PC-9 (cell line): ENCODE measurements around the gene GABRB3. TPM values are rescaled to one million over a fixed set of nuclear protein-coding genes. Genes with fewer than 3 reads are reported as not detected.

Experiments
- BruUV-seq: library from RNA; stranded (reverse); fragments of 400-500 nt; replicated peaks from 2 replicates; lab custom pipeline; 2021; lab: Mats Ljungman, UMichigan
- CTCF ChIA-PET: fragments of 300-600 bp; sonication (Branson Sonifier 250); formaldehyde crosslinking; loops from one replicate; lab custom pipeline; 2022; ENCODE audit warnings: antibody characterized with exemption; lab: Charles Lee
- POLR2A ChIA-PET: fragments of 300-600 bp; sonication (Branson Sonifier 250); formaldehyde crosslinking; loops from one replicate; lab custom pipeline; 2022; ENCODE audit warnings: antibody characterized with exemption; ENCODE audit not compliant: unreplicated experiment; lab: Charles Lee
- DNase-seq, 2 experiments: peaks; one replicate each; pipeline versions ENCODE4 v3.0.0 to v3.0.0-alpha.2; 2015 to 2022; ENCODE audit warnings: mixed read lengths in 1 of 2
- H2AFZ ChIP-seq: fragments of 200-600 bp; sonication (generic); 2 replicates; pipeline ENCODE4 v1.8.1; 2017; ENCODE audit warnings: antibody characterized with exemption
- H3F3A ChIP-seq: fragments of 200-600 bp; sonication (generic); 2 replicates; pipeline ENCODE4 v1.8.1; 2017; ENCODE audit warnings: antibody characterized with exemption, mild to moderate bottlenecking, low read depth; ENCODE audit not compliant: insufficient read depth
- H3K27ac ChIP-seq: fragments of 200-600 bp; sonication (generic); 2 replicates; pipeline ENCODE4 v1.6.1; 2016; ENCODE audit warnings: mixed run types
- H3K27me3 ChIP-seq: fragments of 200-600 bp; sonication (generic); 2 replicates; pipeline ENCODE4 v1.6.1; 2016; ENCODE audit warnings: low read depth, mixed run types; ENCODE audit not compliant: insufficient read depth
- H3K36me3 ChIP-seq: fragments of 200-600 bp; sonication (generic); 2 replicates; pipeline ENCODE4 v1.6.1; 2016; ENCODE audit warnings: low read depth, mixed run types
- H3K4me1 ChIP-seq: fragments of 200-600 bp; sonication (generic); replicated peaks from 2 replicates; pipeline ENCODE4 v1.6.1; 2016; ENCODE audit warnings: mixed run types; ENCODE audit not compliant: insufficient read depth
- H3K4me2 ChIP-seq: fragments of 200-600 bp; sonication (generic); 2 replicates; pipeline ENCODE4 v1.6.1; 2017; ENCODE audit warnings: mixed run types
- H3K4me3 ChIP-seq: fragments of 200-600 bp; sonication (generic); 2 replicates; pipeline ENCODE4 v1.6.1; 2016; ENCODE audit warnings: mixed run types
- H3K79me2 ChIP-seq: fragments of 200-600 bp; sonication (generic); 2 replicates; pipeline ENCODE4 v1.6.1; 2017; ENCODE audit warnings: low read depth, mixed run types
- H3K9me2 ChIP-seq: fragments of 200-600 bp; sonication (generic); 2 replicates; pipeline ENCODE4 v1.8.1; 2017; ENCODE audit warnings: mild to moderate bottlenecking; ENCODE audit not compliant: insufficient read depth
- H3K9me3 ChIP-seq: fragments of 200-600 bp; sonication (generic); 2 replicates; pipeline ENCODE4 v1.8.1; 2016; ENCODE audit warnings: low read depth; ENCODE audit not compliant: insufficient read depth
- H4K20me1 ChIP-seq: fragments of 200-600 bp; sonication (generic); 2 replicates; pipeline ENCODE4 v1.8.1; 2017; ENCODE audit not compliant: insufficient read depth
- CTCF ChIP-seq: fragments of 200-600 bp; sonication (generic); conservative IDR thresholded peaks from 2 replicates; pipeline ENCODE4 v1.6.1; 2017; ENCODE audit warnings: mixed run types, antibody characterized with exemption, mild to moderate bottlenecking, moderate library complexity
- EZH2 ChIP-seq: fragments of 200-600 bp; sonication (generic); IDR thresholded peaks from 2 replicates; pipeline ENCODE4 v1.8.0; 2017; ENCODE audit warnings: antibody characterized with exemption, low read depth
- intact Hi-C: fragments of 100-400 bp; cut with micrococcal nuclease; formaldehyde crosslinking; loops from one replicate; pipeline ENCODE4 v1.10.0; 2022; ENCODE audit not compliant: unreplicated experiment
- total RNA-seq: library from RNA; stranded (reverse); gene quantifications from 2 replicates; pipeline ENCODE4 v1.2.3, GENCODE V29; 2021

The GABRB3 gene
- total RNA-seq, 1 experiment from 2014 or later, result 6.3 TPM

- TF ChIP-seq EZH2, result no peak
- TF ChIP-seq CTCF, result no peak
- ChIA-PET CTCF (no interaction called here), POLR2A (no interaction called here)
- no peak overlapping the region for H2AFZ ChIP-seq
- H3K9me2 ChIP-seq, result no peaks in the 10 kb centered on the region
- no peaks in the 10 kb centered on the region for H3K9me3 ChIP-seq
- H3K27me3 ChIP-seq, result no peaks in the 10 kb centered on the region
- no peaks in the 10 kb centered on the region for H4K20me1 ChIP-seq
- H3K4me3 ChIP-seq, result no peak overlapping the region
- DNase-seq, result no peak
- H3K79me2 ChIP-seq, result no peaks in the 10 kb centered on the region
- H3K36me3 ChIP-seq, result no peaks in the 10 kb centered on the region
- H3F3A ChIP-seq, result no peaks in the 10 kb centered on the region
- no peaks in the 10 kb centered on the region for H3K4me1 ChIP-seq
- no peak overlapping the region for H3K4me2 ChIP-seq
- BruUV-seq, result no TSS peak
- intact Hi-C loops, result no loop called here
- H3K27ac ChIP-seq, result no peak overlapping the region
Measured at GRCh38 chr15:26806151-26806550, 33.3 kb upstream of the GABRB3 start.

GRCh38 chr15:26805470-26805869 is 32.6 kb upstream of the GABRB3 start:
- Histone ChIP-seq H3K36me3 (no peaks in the 10 kb centered on the region), H3K27ac (no peak overlapping the region), H3F3A (no peaks in the 10 kb centered on the region), H3K4me1 (no peaks in the 10 kb centered on the region), H3K9me2 (no peaks in the 10 kb centered on the region), H3K9me3 (no peaks in the 10 kb centered on the region), H3K79me2 (no peaks in the 10 kb centered on the region), H3K4me3 (no peak overlapping the region), H3K4me2 (no peak overlapping the region), H2AFZ (no peak overlapping the region), H4K20me1 (no peaks in the 10 kb centered on the region), H3K27me3 (no peaks in the 10 kb centered on the region)
- no peak for DNase-seq
- BruUV-seq, result no TSS peak
- TF ChIP-seq CTCF, result no peak
- no peak for TF ChIP-seq EZH2
- CTCF ChIA-PET, result no interaction called here
- intact Hi-C loops, result no loop called here
- POLR2A ChIA-PET, result no interaction called here

GRCh38 chr15:26804063-26804804 is 31.4 kb upstream of the GABRB3 start:
- CTCF ChIA-PET, result no interaction called here
- H3K36me3 ChIP-seq, result no peaks in the 10 kb centered on the region
- no TSS peak for BruUV-seq

More at GRCh38 chr15:26804063-26804804, 31.4 kb upstream of the GABRB3 start:
- Histone ChIP-seq H3K9me2 (no peaks in the 10 kb centered on the region), H3K9me3 (no peaks in the 10 kb centered on the region), H3K4me3 (no peak overlapping the region), H3K4me1 (no peaks in the 10 kb centered on the region), H3K27ac (no peak overlapping the region), H3K27me3 (no peaks in the 10 kb centered on the region), H3K79me2 (no peaks in the 10 kb centered on the region), H2AFZ (no peak overlapping the region), H4K20me1 (no peaks in the 10 kb centered on the region), H3F3A (no peaks in the 10 kb centered on the region), H3K4me2 (no peak overlapping the region)
- TF ChIP-seq CTCF (no peak), EZH2 (no peak)
- no peak for DNase-seq
- POLR2A ChIA-PET, result no interaction called here
- intact Hi-C loops, result no loop called here
